Calu3 (cell line): ENCODE data around the gene ZNF76. TPM values are rescaled to one million over a fixed set of nuclear protein-coding genes. Genes with fewer than 3 reads are reported as not detected.

ENCODE experiments used
- BruUV-seq: library from RNA; stranded (reverse); fragments of 400-500 nt; replicated peaks from 2 replicates; lab custom pipeline; 2021; lab: Mats Ljungman, UMichigan
- CTCF ChIA-PET: fragments of 300-600 bp; sonication (Branson Sonifier 250); formaldehyde crosslinking; loops from one replicate; lab custom pipeline; 2022; ENCODE audit warnings: antibody characterized with exemption; lab: Charles Lee
- DNase-seq: peaks from one replicate; pipeline ENCODE4 v3.0.0; 2022
- H3K27ac Mint-ChIP-seq: one replicate; pipeline ENCODE4 v1.8.0; 2022; ENCODE audit warnings: mixed read lengths; ENCODE audit not compliant: unreplicated experiment
- H3K27me3 Mint-ChIP-seq: one replicate; pipeline ENCODE4 v1.8.0; 2022; ENCODE audit warnings: mixed read lengths; ENCODE audit not compliant: unreplicated experiment
- H3K36me3 Mint-ChIP-seq: one replicate; pipeline ENCODE4 v1.8.0; 2022; ENCODE audit warnings: mild to moderate bottlenecking, moderate library complexity, mixed read lengths; ENCODE audit not compliant: insufficient read depth, unreplicated experiment
- H3K4me1 Mint-ChIP-seq: one replicate; pipeline ENCODE4 v1.8.0; 2022; ENCODE audit warnings: mild to moderate bottlenecking, low read depth, mixed read lengths; ENCODE audit not compliant: unreplicated experiment
- H3K4me3 Mint-ChIP-seq: one replicate; pipeline ENCODE4 v1.8.0; 2022; ENCODE audit warnings: mild to moderate bottlenecking, low read depth, moderate library complexity, mixed read lengths; ENCODE audit not compliant: unreplicated experiment
- H3K9me3 Mint-ChIP-seq: one replicate; pipeline ENCODE4 v1.8.0; 2022; ENCODE audit warnings: low read depth, mixed read lengths; ENCODE audit not compliant: unreplicated experiment
- CTCF ChIP-seq: fragments of 200-600 bp; IDR thresholded peaks from one replicate; pipeline ENCODE4 v1.8.0; 2022; ENCODE audit warnings: antibody characterized with exemption; ENCODE audit not compliant: unreplicated experiment
- intact Hi-C: fragments of 100-400 bp; cut with micrococcal nuclease; formaldehyde crosslinking; loops from one replicate; pipeline ENCODE4 v1.10.0; 2022; ENCODE audit not compliant: unreplicated experiment
- total RNA-seq: library from RNA; stranded (reverse); gene quantifications from 2 replicates; pipeline ENCODE4 v1.2.3, GENCODE V29; 2022

ZNF76 gene
- total RNA-seq, 1 experiment from 2014 or later, result 60.0 TPM

GRCh38 chr6:35309611-35310264, 50.2 kb downstream of the ZNF76 start:
- no peaks in the 10 kb centered on the region for H3K27me3 Mint-ChIP-seq
- no peaks in the 10 kb centered on the region for H3K36me3 Mint-ChIP-seq
- intact Hi-C loops, result no loop called here
- H3K27ac Mint-ChIP-seq, result no peak overlapping the region
- no peak overlapping the region for H3K4me3 Mint-ChIP-seq
- TF ChIP-seq CTCF, result no peak
- no peaks in the 10 kb centered on the region for H3K4me1 Mint-ChIP-seq
- no peak for DNase-seq
- CTCF ChIA-PET, result no interaction called here
- no TSS peak for BruUV-seq
- H3K9me3 Mint-ChIP-seq, result no peaks in the 10 kb centered on the region

GRCh38 chr6:35310265-35310831, 50.8 kb downstream of the ZNF76 start:
- no peak for TF ChIP-seq CTCF
- BruUV-seq, result no TSS peak
- DNase-seq, result no peak
- H3K27me3 Mint-ChIP-seq, result no peaks in the 10 kb centered on the region
- no peak overlapping the region for H3K27ac Mint-ChIP-seq
- intact Hi-C loops, result no loop called here
- H3K4me3 Mint-ChIP-seq, result no peak overlapping the region
- H3K4me1 Mint-ChIP-seq, result no peaks in the 10 kb centered on the region
- no peaks in the 10 kb centered on the region for H3K9me3 Mint-ChIP-seq
- CTCF ChIA-PET, result interaction anchor here (0.5 kb wide), 1 partner anchor 41 kb away, joined by 5 read pairs; no protein-coding TSS in a partner anchor
- H3K36me3 Mint-ChIP-seq, result no peaks in the 10 kb centered on the region

GRCh38 chr6:35311390-35312075, 52.0 kb downstream of the ZNF76 start:
- no peak overlapping the region for H3K4me3 Mint-ChIP-seq
- no TSS peak for BruUV-seq
- CTCF ChIA-PET, result interaction anchor here (0.6 kb wide), 1 partner anchor 65 kb away, joined by 3 read pairs; no protein-coding TSS in a partner anchor
- H3K36me3 Mint-ChIP-seq, result no peaks in the 10 kb centered on the region
- intact Hi-C loops, result no loop called here
- no peak for TF ChIP-seq CTCF
- no peaks in the 10 kb centered on the region for H3K9me3 Mint-ChIP-seq
- H3K4me1 Mint-ChIP-seq, result no peaks in the 10 kb centered on the region
- H3K27ac Mint-ChIP-seq, result no peak overlapping the region
- no peak for DNase-seq
- H3K27me3 Mint-ChIP-seq, result no peaks in the 10 kb centered on the region

GRCh38 chr6:35312076-35312800, 52.7 kb downstream of the ZNF76 start:
- Mint-ChIP-seq H3K27ac (no peak overlapping the region), H3K9me3 (no peaks in the 10 kb centered on the region), H3K4me3 (no peak overlapping the region), H3K27me3 (no peaks in the 10 kb centered on the region), H3K36me3 (no peaks in the 10 kb centered on the region), H3K4me1 (peaks cover 2% of the 10 kb centered on the region)
- BruUV-seq, result no TSS peak
- DNase-seq, result no peak
- CTCF ChIA-PET, result interaction anchor here (0.6 kb wide), 2 partner anchors 17 to 65 kb away, joined by 3 read pairs; no protein-coding TSS in a partner anchor
- TF ChIP-seq CTCF, result no peak
- intact Hi-C loops, result no loop called here
